Omental fat pad (tissue), 4 donors: ENCODE results near the gene MPIG6B. TPM values are rescaled to one million over a fixed set of nuclear protein-coding genes. Genes with fewer than 3 reads are reported as not detected.

ENCODE experiments used
- ATAC-seq: fragments of 150-250 bp; one replicate; pipeline ENCODE4 v1.9.1; 2016; ENCODE audit warnings: mild to moderate bottlenecking, moderate library complexity; ENCODE audit not compliant: low FRiP score
- DNase-seq: peaks from one replicate; pipeline ENCODE4 v3.0.0-alpha.2; 2019; ENCODE audit warnings: low spot score
- total RNA-seq, 4 donors: library from RNA; depleted of rRNA; stranded (reverse); fragments of >200 nt; gene quantifications; one replicate each; pipeline ENCODE4 v1.1.0, GENCODE V29; 2016
- TF ChIP-seq, protein P1 (sequence below), 3 donors: fragments of 450-650 bp; IDR thresholded peaks; one replicate each; pipeline ENCODE4 v1.5.1; 2016 to 2017; ENCODE audit warnings: antibody characterized with exemption in 3 of 3, mild to moderate bottlenecking in 3 of 3, moderate library complexity in 2 of 3

MPIG6B gene, protein sequence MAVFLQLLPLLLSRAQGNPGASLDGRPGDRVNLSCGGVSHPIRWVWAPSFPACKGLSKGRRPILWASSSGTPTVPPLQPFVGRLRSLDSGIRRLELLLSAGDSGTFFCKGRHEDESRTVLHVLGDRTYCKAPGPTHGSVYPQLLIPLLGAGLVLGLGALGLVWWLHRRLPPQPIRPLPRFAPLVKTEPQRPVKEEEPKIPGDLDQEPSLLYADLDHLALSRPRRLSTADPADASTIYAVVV
- total RNA-seq: under 1 TPM in 1 of 4 donors, not detected in 3; 0.84 TPM

DNA sequence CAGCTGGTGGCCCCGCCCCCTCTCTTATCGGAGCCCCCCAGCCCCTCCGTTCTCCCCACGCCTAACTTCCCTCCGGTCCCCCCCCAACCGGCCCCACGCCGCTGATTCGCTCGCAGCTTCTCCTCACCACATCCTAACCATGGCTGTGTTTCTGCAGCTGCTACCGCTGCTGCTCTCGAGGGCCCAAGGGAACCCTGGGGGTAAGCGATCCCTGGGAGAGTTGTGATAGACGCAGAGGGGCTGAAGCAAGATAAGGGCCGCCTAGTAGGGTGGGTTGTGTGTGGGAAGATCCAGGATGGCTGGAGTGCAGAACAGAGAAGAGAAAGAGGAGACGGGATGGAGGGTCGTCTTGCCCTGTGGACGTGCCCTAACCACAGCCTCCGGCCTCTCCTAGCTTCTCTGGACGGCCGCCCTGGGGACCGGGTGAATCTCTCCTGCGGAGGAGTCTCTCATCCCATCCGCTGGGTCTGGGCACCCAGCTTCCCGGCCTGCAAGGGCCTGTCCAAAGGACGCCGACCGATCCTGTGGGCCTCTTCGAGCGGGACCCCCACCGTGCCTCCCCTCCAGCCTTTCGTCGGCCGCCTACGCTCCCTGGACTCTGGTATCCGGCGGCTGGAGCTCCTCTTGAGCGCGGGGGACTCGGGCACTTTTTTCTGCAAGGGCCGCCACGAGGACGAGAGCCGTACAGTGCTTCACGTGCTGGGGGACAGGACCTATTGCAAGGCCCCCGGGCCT lies at the start of gene MPIG6B:
MPIG6B (plus strand) TSS at position 129 of the 735 bp plus-strand sequence; CDS start at position 140, 11 bp downstream.
- ATAC-seq (no peak), DNase-seq (no peak)
- TF ChIP-seq, protein P1, sequence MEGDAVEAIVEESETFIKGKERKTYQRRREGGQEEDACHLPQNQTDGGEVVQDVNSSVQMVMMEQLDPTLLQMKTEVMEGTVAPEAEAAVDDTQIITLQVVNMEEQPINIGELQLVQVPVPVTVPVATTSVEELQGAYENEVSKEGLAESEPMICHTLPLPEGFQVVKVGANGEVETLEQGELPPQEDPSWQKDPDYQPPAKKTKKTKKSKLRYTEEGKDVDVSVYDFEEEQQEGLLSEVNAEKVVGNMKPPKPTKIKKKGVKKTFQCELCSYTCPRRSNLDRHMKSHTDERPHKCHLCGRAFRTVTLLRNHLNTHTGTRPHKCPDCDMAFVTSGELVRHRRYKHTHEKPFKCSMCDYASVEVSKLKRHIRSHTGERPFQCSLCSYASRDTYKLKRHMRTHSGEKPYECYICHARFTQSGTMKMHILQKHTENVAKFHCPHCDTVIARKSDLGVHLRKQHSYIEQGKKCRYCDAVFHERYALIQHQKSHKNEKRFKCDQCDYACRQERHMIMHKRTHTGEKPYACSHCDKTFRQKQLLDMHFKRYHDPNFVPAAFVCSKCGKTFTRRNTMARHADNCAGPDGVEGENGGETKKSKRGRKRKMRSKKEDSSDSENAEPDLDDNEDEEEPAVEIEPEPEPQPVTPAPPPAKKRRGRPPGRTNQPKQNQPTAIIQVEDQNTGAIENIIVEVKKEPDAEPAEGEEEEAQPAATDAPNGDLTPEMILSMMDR (IDR thresholded peaks at IDR 0.05): no peak

DNA sequence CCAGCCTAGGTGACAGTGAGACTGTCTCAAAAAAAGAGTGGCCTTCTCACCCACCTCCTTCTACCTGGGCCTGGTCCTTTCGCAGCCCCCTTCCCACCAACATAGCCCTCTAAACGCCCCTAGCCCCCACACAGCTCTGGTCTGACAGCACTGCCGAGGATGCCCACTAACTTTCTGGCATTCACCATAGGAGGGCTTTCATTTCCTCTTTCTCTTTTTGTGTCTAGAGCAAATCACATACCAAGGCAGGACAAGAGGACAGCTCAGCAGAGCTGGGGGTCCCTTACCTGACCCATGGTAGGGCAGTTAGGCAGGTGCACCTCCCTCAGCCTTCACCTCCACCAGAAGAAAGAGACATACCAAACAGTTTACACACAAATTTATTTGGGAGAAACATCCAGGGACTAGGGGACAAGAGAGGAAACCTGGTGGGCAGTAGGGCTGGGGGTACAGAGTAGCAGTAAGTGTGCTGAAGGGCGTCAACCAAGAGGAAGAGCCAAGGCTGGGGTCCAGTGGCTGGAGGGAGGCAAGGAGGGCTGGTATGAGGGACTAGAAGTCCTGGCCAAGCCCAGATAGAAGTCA lies 46.8 kb upstream of the MPIG6B start:
- TF ChIP-seq, protein P1 (IDR thresholded peaks at IDR 0.05): no peak
- DNase-seq: no peak
- ATAC-seq: no peak

DNA sequence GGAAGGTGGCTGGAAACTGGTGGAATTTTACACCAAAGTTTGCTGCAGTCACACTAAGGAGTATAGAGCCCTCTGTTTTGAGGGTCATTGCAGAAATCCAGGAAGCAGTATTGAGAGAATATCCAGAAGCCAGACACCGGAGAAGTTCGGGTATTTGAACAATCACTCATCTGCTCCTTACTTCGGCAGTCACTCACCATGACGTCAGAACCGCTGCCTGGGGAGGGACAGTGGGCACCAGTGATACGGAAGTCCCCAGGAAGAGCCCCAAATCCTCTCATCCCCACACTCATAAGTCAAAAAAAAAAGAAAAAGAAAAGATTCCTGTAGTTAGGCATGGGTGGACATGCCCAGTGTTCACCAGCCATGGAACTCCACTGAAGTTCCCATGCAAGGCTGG lies 46.3 kb upstream of the MPIG6B start:
- no peak for ATAC-seq
- no peak for DNase-seq
- TF ChIP-seq, protein P1 (IDR thresholded peaks at IDR 0.05): no peak

DNA sequence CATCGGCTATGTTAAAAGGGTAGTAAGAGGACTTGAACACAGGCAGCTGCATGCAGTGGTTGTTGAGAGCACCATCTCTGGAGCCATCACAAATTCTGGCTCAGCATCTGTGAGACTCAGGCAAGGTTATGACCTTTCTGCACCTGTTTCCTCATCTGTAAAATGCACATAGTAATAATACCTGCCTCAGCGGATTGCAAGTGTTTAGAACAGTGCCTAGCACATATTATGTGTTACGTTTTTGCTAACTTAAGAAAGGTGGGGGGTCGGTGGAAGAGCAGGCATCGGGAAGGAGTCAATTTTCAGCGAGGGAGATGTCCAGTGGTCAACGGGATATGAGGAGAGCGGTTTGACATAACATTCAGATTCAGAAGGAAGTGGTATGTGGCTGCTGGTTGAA lies 45.2 kb upstream of the MPIG6B start:
- no peak for DNase-seq
- TF ChIP-seq, protein P1 (IDR thresholded peaks at IDR 0.05): no peak
- no peak for ATAC-seq

DNA sequence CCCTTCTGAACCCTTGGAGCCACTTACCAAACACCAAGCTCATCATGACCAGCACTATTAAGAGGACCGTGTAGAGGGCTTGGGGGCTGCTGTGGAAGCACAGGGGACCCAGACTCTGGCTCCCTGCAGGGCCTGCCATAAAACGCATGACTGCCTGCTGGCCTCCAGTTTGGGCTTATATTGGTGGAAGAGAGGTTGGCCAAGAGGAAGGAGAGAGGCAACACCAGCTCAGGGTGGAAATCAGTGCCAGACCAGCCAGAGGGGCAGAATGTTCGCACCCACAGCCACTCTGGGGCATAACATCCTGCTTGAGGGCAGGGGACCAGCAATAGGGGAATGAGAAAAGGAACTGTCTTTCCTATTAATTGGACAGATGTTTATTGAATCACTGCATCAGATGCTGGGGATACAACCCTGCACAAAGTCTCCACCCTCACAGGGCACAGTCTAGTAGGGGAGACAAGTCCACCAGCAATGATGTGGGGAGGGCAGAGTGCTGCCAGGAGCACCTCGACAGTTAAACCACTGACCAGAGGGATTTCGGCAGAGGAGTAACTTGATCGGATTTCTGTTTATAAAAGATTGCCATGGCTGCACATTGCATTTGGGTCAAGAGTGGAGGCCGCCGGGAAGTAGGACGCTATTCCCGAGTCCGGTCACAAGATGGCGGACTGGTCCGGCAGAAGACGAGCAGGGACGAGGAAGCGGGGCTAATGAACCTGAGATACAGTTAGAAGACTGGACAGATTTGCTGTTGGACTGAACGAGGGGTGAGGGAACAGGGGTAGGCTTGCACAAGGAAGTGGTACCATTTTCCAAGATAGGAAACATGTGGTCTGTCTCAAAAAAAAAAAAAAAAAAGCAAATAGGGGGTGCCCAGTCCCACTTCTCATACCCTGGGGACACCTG lies 42.7 kb upstream of the MPIG6B start, which contains the start of gene LY6G5C:
LY6G5C (minus strand) TSS at position 842 of the 909 bp plus-strand sequence; CDS start at position 148, 694 bp downstream.
- DNase-seq: peak; percentile 55
- ATAC-seq: peak; percentile 89
- TF ChIP-seq, protein P1 (IDR thresholded peaks at IDR 0.05): no peak

DNA sequence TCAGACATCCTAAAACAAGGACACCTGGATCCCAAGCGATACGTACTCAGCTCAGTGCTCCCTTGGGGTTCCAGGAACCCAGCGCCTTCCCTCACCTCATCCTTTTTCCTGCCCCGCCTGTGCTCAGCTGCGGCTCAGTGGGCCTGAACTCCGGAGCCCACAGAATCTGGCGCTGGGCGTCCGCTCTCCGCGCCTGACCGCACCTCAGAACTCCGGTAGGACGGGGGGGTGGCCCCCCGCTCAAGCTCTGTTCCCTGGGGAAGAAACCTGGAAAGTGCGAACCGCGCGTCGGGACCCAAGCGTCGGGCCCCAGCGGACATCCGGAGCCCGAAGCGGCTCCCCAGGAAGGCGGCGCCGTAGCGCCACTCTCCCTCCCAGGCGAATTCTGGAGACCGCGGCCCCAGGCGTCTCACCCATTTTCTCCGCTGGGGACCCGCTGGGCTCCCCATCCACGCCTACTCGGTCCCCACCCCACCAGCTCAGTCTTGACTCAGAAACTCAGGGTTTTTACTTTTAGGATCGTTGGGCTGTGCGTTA lies 42.0 kb upstream of the MPIG6B start:
- no peak for DNase-seq
- ATAC-seq: peak; percentile 46
- TF ChIP-seq, protein P1 (IDR thresholded peaks at IDR 0.05): no peak
